H9 (cell line): ENCODE data around the gene SLC2A14. TPM values are rescaled to one million over a fixed set of nuclear protein-coding genes. Genes with fewer than 3 reads are reported as not detected.

Experiments used
- DNase-seq: peaks from one replicate; pipeline ENCODE4 v3.0.0-alpha.2; 2017
- H2AFZ ChIP-seq: one replicate; pipeline ENCODE4 v1.6.1; 2013; ENCODE audit warnings: mild to moderate bottlenecking, low read length, control low read depth, moderate library complexity
- H2AK5ac ChIP-seq: 2 replicates; pipeline ENCODE4 v1.6.1; 2013; ENCODE audit warnings: low read length, control low read depth, mixed read lengths; ENCODE audit not compliant: insufficient read length
- H2BK120ac ChIP-seq: one replicate; pipeline ENCODE4 v1.6.1; 2013; ENCODE audit warnings: low read depth, mild to moderate bottlenecking, low read length, control low read depth, inconsistent platforms; ENCODE audit not compliant: poor library complexity, severe bottlenecking
- H2BK12ac ChIP-seq: 2 replicates; pipeline ENCODE4 v1.6.1; 2013; ENCODE audit warnings: low read length, control low read depth, mixed read lengths, low read depth; ENCODE audit not compliant: insufficient read length
- H2BK15ac ChIP-seq: 2 replicates; pipeline ENCODE4 v1.6.1; 2013; ENCODE audit warnings: low read depth, low read length, control low read depth
- H2BK20ac ChIP-seq: one replicate; pipeline ENCODE4 v1.6.1; 2013; ENCODE audit warnings: low read depth, mild to moderate bottlenecking, low read length, control low read depth, inconsistent platforms; ENCODE audit not compliant: poor library complexity, severe bottlenecking
- H2BK5ac ChIP-seq: 2 replicates; pipeline ENCODE4 v1.6.1; 2013; ENCODE audit warnings: low read length, control low read depth, mixed read lengths; ENCODE audit not compliant: insufficient read length
- H3K14ac ChIP-seq: 2 replicates; pipeline ENCODE4 v1.6.1; 2013; ENCODE audit warnings: low read length, control low read depth; ENCODE audit not compliant: insufficient read depth
- H3K18ac ChIP-seq: 2 replicates; pipeline ENCODE4 v1.6.1; 2013; ENCODE audit warnings: low read depth, mild to moderate bottlenecking, mixed read lengths, low read length, control low read depth; ENCODE audit not compliant: insufficient read length
- H3K23ac ChIP-seq: 2 replicates; pipeline ENCODE4 v1.6.1; 2013; ENCODE audit warnings: low read length, control low read depth, mixed read lengths, low read depth; ENCODE audit not compliant: insufficient read length
- H3K23me2 ChIP-seq: 2 replicates; pipeline ENCODE4 v1.6.1; 2013; ENCODE audit warnings: low read depth, mild to moderate bottlenecking, mixed read lengths, low read length, control low read depth; ENCODE audit not compliant: insufficient read length, poor library complexity, severe bottlenecking
- H3K27ac ChIP-seq: 2 replicates; pipeline ENCODE4 v1.5.1; 2013; ENCODE audit warnings: low read length, control low read depth, mixed read lengths, low read depth; ENCODE audit not compliant: insufficient read length
- H3K27me3 ChIP-seq: 2 replicates; pipeline ENCODE4 v1.6.1; 2013; ENCODE audit warnings: low read length, control low read depth, inconsistent platforms; ENCODE audit not compliant: insufficient read depth
- H3K4ac ChIP-seq: 2 replicates; pipeline ENCODE4 v1.6.1; 2013; ENCODE audit warnings: low read depth, mild to moderate bottlenecking, control low read depth, inconsistent platforms, low read length, moderate library complexity
- H3K4me1 ChIP-seq: 2 replicates; pipeline ENCODE4 v1.6.1; 2013; ENCODE audit warnings: low read length, control low read depth, inconsistent platforms; ENCODE audit not compliant: insufficient read depth
- H3K4me2 ChIP-seq: 2 replicates; pipeline ENCODE4 v1.6.1; 2013; ENCODE audit warnings: low read length, control low read depth, mixed read lengths; ENCODE audit not compliant: insufficient read length, insufficient read depth
- H3K56ac ChIP-seq: 2 replicates; pipeline ENCODE4 v1.6.1; 2013; ENCODE audit warnings: low read depth, mild to moderate bottlenecking, mixed read lengths, low read length, control low read depth; ENCODE audit not compliant: insufficient read length
- H3K79me1 ChIP-seq: 2 replicates; pipeline ENCODE4 v1.6.1; 2013; ENCODE audit warnings: low read depth, mild to moderate bottlenecking, moderate library complexity, low read length, control low read depth, inconsistent platforms; ENCODE audit not compliant: insufficient read depth, poor library complexity, severe bottlenecking
- H3K79me2 ChIP-seq: 2 replicates; pipeline ENCODE4 v1.6.1; 2013; ENCODE audit warnings: low read length, control low read depth, inconsistent platforms; ENCODE audit not compliant: insufficient read depth
- H3K9ac ChIP-seq: 2 replicates; pipeline ENCODE4 v1.6.1; 2013; ENCODE audit warnings: low read length, control low read depth, mixed read lengths; ENCODE audit not compliant: insufficient read length; ENCODE audit errors: extremely low read depth
- H3K9me3 ChIP-seq: one replicate; pipeline ENCODE4 v1.6.1; 2013; ENCODE audit warnings: low read depth, low read length, inconsistent platforms; ENCODE audit not compliant: control insufficient read depth
- H3T11ph ChIP-seq: one replicate; pipeline ENCODE4 v1.6.1; 2013; ENCODE audit warnings: mild to moderate bottlenecking, low read length, control low read depth, inconsistent platforms
- H4K20me1 ChIP-seq: one replicate; pipeline ENCODE4 v1.6.1; 2013; ENCODE audit not compliant: control insufficient read depth, insufficient read length, insufficient read depth
- H4K5ac ChIP-seq: 2 replicates; pipeline ENCODE4 v1.6.1; 2013; ENCODE audit warnings: low read depth, mild to moderate bottlenecking, mixed read lengths, low read length, control low read depth; ENCODE audit not compliant: insufficient read length
- H4K8ac ChIP-seq: replicated peaks from 2 replicates; pipeline ENCODE4 v1.6.1; 2013; ENCODE audit warnings: low read length, control low read depth, mixed read lengths, low read depth; ENCODE audit not compliant: insufficient read length
- H4K91ac ChIP-seq: 2 replicates; pipeline ENCODE4 v1.6.1; 2013; ENCODE audit warnings: low read depth, mild to moderate bottlenecking, moderate library complexity, mixed read lengths, low read length, control low read depth; ENCODE audit not compliant: insufficient read length
- H3K27ac Mint-ChIP-seq, 3 experiments: 2 replicates in 2 of 3; 3 replicates in 1 of 3; pipeline ENCODE4 v1.8.0; 2020 to 2021; ENCODE audit warnings: mixed read lengths in 3 of 3, mild to moderate bottlenecking in 1 of 3, moderate library complexity in 1 of 3
- H3K27me3 Mint-ChIP-seq: 2 replicates; pipeline ENCODE4 v1.8.0; 2021; ENCODE audit warnings: low read depth, mild to moderate bottlenecking, moderate library complexity, mixed read lengths
- H3K36me3 Mint-ChIP-seq, 3 experiments: 2 replicates in 2 of 3; 3 replicates in 1 of 3; pipeline ENCODE4 v1.8.0; 2020 to 2021; ENCODE audit warnings: low read depth in 3 of 3, mixed read lengths in 3 of 3; ENCODE audit not compliant: insufficient read depth in 1 of 3
- H3K4me1 Mint-ChIP-seq, 2 experiments: 2 replicates each; pipeline ENCODE4 v1.8.0; 2020; ENCODE audit warnings: mixed read lengths in 2 of 2
- H3K4me3 Mint-ChIP-seq, 2 experiments: 2 replicates in 1 of 2; 3 replicates in 1 of 2; pipeline ENCODE4 v1.8.0; 2020 to 2021; ENCODE audit warnings: mild to moderate bottlenecking in 2 of 2, mixed read lengths in 2 of 2, moderate library complexity in 1 of 2
- H3K9me3 Mint-ChIP-seq, 2 experiments: 2 replicates in 1 of 2; 3 replicates in 1 of 2; pipeline ENCODE4 v1.8.0; 2020; ENCODE audit warnings: mild to moderate bottlenecking in 2 of 2, mixed read lengths in 2 of 2, moderate library complexity in 1 of 2
- CTCF ChIP-seq: fragments of 200-600 bp; sonication (generic); conservative IDR thresholded peaks from 3 replicates; pipeline ENCODE4 v1.8.0; 2021; ENCODE audit warnings: antibody characterized with exemption, mild to moderate bottlenecking
- WGBS: extraction: QIAGEN DNeasy Blood & Tissue Kit; methylation state at CpG from one replicate; pipeline ENCODE4 v1.1.7; 2013; ENCODE audit warnings: missing lambda C conversion rate, low lambda C conversion rate, mixed read lengths; ENCODE audit not compliant: insufficient read length; ENCODE audit errors: extremely low coverage; 5-methylcytosine and 5-hydroxymethylcytosine counted together
- total RNA-seq: library from RNA; stranded (reverse); gene quantifications from 2 replicates; pipeline ENCODE4 v1.2.1, GENCODE V29; 2021

SLC2A14 gene
- total RNA-seq, 1 experiment from 2014 or later, result 19.1 TPM

DNA sequence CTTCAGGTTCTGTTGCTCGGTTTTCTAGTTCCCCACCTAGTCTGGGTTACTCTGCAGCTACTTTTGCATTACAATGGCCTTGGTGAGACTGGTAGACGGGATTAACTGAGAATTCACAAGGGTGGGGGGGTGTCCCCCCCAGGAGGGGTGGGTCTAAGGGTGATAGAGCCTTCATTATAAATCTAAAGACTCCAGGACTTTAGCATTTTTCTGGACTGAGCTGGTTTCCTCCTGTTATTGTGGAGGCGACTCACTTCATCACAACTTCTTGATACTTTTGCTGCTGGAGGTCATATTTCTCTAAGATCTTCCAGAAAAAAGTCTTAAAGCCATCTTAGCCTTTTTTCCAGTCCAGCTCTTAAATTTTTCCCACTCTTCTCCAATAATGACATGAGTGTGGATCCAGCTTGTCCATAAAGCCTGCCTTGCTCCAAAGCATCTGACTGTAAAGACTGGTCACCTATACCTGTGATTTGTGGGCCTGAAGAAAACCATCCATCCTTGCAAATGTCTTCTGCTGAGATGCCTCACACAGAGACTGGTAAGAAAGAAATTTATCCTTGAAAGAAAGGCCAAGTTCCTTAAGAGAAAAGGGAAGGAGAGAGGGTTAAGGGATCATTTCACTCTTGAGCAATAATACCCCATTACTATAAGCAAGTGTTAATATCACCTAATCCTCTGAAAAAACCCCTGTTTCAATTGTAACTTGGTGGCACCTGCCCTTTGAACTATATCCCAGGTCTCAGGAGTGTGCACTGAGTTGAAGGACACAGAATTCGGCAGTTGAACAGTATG lies 19.7 kb upstream of the SLC2A14 start:
- no peak overlapping the region for H3K9ac ChIP-seq
- no peak overlapping the region for H3K23ac ChIP-seq
- no peak overlapping the region for H3K4me2 ChIP-seq
- H3T11ph ChIP-seq, result no peak overlapping the region
- H2BK5ac ChIP-seq, result no peak overlapping the region
- no peak overlapping the region for H2BK20ac ChIP-seq
- Mint-ChIP-seq H3K4me1 (peaks cover 39 to 40% of the 10 kb centered on the region in 2 experiments), H3K27me3 (no peaks in the 10 kb centered on the region), H3K36me3 (peaks cover 0 to 10% (median 5%) of the 10 kb centered on the region in 3 experiments; a peak in 4 of 7 replicates), H3K4me3 (peak overlapping the region; percentile 47 to 63; a peak in 3 of 5 replicates), H3K27ac (peak overlapping the region; percentile 83 to 95 (median 95); a peak in 6 of 7 replicates), H3K9me3 (peaks cover 0 to 2% of the 10 kb centered on the region in 2 experiments; a peak in 1 of 5 replicates)
- no peak overlapping the region for H4K91ac ChIP-seq
- no peak overlapping the region for H2BK12ac ChIP-seq
- no peak overlapping the region for H4K5ac ChIP-seq
- H3K23me2 ChIP-seq, result no peaks in the 10 kb centered on the region
- no peak overlapping the region for H2AK5ac ChIP-seq
- H3K14ac ChIP-seq, result no peak overlapping the region
- no peak overlapping the region for H3K27ac ChIP-seq
- no peak overlapping the region for H2BK120ac ChIP-seq
- no peaks in the 10 kb centered on the region for H3K79me1 ChIP-seq
- H3K4me1 ChIP-seq, result peaks cover 14% of the 10 kb centered on the region
- no peaks in the 10 kb centered on the region for H3K9me3 ChIP-seq
- H3K18ac ChIP-seq, result no peak overlapping the region
- H2AFZ ChIP-seq, result no peak overlapping the region
- no peak overlapping the region for H2BK15ac ChIP-seq
- no peak overlapping the region for H3K56ac ChIP-seq
- no peak for DNase-seq
- no peaks in the 10 kb centered on the region for H3K79me2 ChIP-seq
- no peak for TF ChIP-seq CTCF
- H3K27me3 ChIP-seq, result no peaks in the 10 kb centered on the region
- no peak overlapping the region for H3K4ac ChIP-seq
- no peak overlapping the region for H4K8ac ChIP-seq
- no peaks in the 10 kb centered on the region for H4K20me1 ChIP-seq
- no CpG with 5 or more reads among the region's 4 CpGs for WGBS
